ENCODE data around the gene KCNJ6.
"Not testable (repeated sequence)": the region's sequence is repeated elsewhere in the genome, so short reads cannot be mapped to it uniquely, and the experiment has no call there.

GRCh38 chr21:37662227-37662626, 254.0 kb downstream of the KCNJ6 start:
- not testable (repeated sequence) for TF ChIP-seq CTCF, POLR2A, POLR2AphosphoS5, EP300 (IDR thresholded peaks at IDR 0.05)
